Uterus (tissue), 2 donors: ENCODE measurements around the gene CDC34.

Experiments
- POLR2A ChIP-seq, 2 donors: fragments of 450-650 bp; IDR thresholded peaks; one replicate each; pipeline ENCODE4 v1.6.1; 2016; ENCODE audit warnings: antibody characterized with exemption in 2 of 2, mild to moderate bottlenecking in 1 of 2, moderate library complexity in 1 of 2
- TF ChIP-seq, protein P1 (sequence below), 4 experiments: fragments of 200-600 bp in 2 of 4; fragments of 450-650 bp in 2 of 4; sonication (generic) in 2 of 4; IDR thresholded peaks; one replicate each; pipeline ENCODE4 v1.5.1; 2016 to 2019; ENCODE audit warnings: antibody characterized with exemption in 4 of 4, mild to moderate bottlenecking in 2 of 4, moderate library complexity in 1 of 4

DNA sequence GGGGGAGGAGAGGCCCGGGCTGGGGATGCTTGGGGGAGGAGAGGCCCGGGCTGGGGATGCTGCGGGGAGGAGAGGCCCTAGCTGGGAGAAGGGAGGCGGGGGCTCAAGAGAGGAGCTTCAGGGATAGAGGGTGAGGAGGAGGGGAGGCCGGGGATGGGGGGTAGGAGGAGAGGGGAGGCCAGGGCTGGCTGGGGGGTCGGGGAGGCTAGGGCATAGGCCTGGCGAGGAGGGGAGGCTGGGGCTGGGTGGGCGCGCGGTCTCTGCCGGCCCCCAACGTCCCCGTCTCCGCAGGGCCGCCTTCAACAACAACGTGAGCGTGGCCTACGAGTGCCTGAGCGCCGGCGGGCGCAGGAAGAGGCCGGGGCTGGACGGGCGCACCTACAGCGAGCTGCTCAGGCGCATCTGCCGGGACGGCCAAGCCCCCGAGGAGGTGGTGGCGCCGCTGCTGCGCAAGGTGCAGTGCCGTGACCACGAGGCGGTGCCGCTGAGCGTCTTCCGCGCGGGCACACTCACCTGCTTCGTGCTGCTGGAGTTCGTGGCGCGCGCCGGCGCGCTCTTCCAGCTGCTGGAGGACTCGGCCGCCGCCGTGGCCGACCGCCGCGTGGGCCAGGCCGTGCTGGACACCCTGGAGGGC, 12.8 kb upstream of the CDC34 start:
- no peak for TF ChIP-seq POLR2A (IDR thresholded peaks at IDR 0.05)
- TF ChIP-seq, protein P1, sequence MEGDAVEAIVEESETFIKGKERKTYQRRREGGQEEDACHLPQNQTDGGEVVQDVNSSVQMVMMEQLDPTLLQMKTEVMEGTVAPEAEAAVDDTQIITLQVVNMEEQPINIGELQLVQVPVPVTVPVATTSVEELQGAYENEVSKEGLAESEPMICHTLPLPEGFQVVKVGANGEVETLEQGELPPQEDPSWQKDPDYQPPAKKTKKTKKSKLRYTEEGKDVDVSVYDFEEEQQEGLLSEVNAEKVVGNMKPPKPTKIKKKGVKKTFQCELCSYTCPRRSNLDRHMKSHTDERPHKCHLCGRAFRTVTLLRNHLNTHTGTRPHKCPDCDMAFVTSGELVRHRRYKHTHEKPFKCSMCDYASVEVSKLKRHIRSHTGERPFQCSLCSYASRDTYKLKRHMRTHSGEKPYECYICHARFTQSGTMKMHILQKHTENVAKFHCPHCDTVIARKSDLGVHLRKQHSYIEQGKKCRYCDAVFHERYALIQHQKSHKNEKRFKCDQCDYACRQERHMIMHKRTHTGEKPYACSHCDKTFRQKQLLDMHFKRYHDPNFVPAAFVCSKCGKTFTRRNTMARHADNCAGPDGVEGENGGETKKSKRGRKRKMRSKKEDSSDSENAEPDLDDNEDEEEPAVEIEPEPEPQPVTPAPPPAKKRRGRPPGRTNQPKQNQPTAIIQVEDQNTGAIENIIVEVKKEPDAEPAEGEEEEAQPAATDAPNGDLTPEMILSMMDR (IDR thresholded peaks at IDR 0.05), result peak in 1 of 4 experiments; percentile 5
